T-helper 9 cell (primary cell): ENCODE measurements around the gene ST3GAL4.
A peak's percentile ranks its signal among the peaks of the same experiment; 100 is the strongest.
"Not testable (repeated sequence)": the region's sequence is repeated elsewhere in the genome, so short reads cannot be mapped to it uniquely, and the experiment has no call there.

Source experiments
- DNase-seq: peaks from one replicate; pipeline ENCODE4 v3.0.0-alpha.2; 2020
- total RNA-seq, 2 donors: gene quantifications; one replicate each; lab custom pipeline; 2026; lab: John Stamatoyannopoulos, UW

Gene ST3GAL4, protein sequence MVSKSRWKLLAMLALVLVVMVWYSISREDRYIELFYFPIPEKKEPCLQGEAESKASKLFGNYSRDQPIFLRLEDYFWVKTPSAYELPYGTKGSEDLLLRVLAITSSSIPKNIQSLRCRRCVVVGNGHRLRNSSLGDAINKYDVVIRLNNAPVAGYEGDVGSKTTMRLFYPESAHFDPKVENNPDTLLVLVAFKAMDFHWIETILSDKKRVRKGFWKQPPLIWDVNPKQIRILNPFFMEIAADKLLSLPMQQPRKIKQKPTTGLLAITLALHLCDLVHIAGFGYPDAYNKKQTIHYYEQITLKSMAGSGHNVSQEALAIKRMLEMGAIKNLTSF
- 3.6 to 4.3 reads per million in 2 donors for total RNA-seq

DNA sequence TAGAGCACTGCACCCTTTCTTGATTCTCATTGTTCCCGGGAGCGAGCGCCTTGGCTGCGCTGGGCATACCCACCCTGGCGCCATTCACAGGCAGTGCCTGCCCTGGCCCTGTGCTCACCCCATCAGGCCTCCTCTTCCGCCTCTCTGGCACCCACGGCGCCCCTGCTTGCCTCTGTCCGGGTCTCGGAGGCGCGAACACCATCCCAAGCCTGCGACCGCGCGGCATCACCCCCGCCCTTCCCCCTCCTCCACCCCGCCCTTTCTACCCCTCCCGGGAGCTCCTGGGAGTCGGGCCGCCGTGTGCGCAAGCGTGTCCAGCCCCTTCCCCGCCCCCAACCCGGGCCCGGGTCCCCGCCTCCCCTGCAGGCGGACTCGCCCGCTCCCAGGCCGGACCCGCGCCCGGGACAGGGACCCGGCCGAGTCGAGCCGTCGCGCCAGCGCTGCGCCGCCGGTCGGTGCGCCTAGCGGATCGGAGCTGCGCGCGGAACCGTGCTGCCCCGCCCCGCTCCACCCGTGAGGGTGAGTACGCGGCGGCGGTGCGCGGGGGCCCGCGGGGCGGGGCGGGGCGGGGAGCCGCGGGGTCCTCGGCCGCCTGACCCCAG lies at the start of gene ST3GAL4:
ST3GAL4 (plus strand) TSS at position 363 of the 602 bp plus-strand sequence. CDS start 50,470 bp downstream, outside the sequence.
- DNase-seq: peak; percentile 35

DNA sequence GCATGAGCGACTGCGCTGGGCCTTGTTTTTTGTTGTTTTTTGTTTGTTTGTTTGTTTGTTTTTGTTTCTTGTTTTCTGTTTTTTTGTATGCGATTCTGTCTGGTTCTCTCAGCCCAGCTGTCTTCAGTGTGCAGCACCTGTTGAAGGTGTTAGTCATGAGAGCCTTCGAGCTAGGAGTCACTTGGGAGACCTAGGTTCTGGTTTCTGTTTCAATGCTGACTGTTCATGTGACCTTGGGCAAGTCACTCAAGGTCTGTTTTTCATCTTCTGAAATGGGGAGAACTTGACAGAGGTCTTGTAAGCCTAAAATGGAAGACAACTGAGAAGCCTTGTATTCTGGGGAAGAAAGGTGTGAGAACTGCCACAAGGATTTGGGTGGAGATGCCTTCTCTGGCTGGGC lies 49.8 kb upstream of the ST3GAL4 start:
- DNase-seq: no peak

DNA sequence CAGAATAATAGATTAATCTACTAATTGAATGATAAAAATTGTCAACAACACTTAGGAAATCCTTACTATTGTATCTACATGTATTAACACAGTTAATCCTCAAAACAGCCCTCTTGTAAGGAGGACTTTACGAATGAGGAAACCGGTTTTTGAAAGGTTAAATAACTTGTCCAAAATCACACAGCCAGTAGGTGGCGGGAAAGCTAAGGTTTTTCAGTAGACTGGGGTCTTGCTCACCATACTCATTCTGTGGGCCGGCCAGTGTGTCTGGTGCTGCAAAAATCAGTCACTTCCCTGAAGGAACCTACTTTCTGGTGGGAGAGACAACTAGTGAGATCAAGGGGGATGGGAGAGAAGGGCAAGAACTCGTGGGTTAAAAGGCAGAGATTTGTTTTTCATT lies 47.8 kb upstream of the ST3GAL4 start:
- DNase-seq: no peak

DNA sequence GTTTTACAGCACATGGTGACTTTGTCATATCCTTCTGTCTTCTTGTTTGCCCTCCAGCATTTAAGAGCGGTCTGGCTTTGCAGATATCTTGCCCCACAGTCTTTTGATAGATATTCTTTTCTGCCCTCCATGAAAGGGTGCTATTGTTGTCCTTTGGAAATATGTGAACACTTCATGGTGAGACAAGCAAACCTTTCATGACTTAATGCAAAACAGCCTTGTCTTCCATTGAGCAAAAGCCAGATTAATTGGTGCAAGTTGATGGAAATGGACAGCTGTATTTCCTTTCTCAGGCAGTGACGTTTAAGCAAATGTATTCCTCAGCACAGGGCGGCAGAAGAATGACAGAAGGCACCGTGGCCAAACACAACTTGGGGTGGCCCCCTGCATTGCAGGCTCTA lies 47.2 kb upstream of the ST3GAL4 start:
- DNase-seq: no peak

DNA sequence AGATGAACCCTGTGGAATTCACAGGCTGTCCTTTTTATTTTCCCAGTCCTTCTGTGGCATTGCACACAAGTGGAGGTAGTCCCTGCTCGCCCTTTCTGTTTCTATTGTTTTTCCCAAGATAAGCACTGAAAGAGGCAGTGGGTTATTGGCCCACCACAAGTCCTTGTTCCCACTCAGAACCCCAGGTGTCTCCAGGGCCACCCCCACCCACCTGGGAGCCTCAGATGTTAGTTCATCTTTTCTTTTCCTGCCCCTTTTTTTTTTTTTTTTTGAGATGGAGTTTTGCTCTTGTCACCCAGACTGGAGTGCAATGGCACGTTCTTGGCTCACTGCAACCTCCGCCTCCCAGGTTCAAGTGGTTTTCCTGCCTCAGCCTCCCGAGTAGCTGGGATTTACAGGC lies 46.7 kb upstream of the ST3GAL4 start:
- DNase-seq: not testable (repeated sequence)

DNA sequence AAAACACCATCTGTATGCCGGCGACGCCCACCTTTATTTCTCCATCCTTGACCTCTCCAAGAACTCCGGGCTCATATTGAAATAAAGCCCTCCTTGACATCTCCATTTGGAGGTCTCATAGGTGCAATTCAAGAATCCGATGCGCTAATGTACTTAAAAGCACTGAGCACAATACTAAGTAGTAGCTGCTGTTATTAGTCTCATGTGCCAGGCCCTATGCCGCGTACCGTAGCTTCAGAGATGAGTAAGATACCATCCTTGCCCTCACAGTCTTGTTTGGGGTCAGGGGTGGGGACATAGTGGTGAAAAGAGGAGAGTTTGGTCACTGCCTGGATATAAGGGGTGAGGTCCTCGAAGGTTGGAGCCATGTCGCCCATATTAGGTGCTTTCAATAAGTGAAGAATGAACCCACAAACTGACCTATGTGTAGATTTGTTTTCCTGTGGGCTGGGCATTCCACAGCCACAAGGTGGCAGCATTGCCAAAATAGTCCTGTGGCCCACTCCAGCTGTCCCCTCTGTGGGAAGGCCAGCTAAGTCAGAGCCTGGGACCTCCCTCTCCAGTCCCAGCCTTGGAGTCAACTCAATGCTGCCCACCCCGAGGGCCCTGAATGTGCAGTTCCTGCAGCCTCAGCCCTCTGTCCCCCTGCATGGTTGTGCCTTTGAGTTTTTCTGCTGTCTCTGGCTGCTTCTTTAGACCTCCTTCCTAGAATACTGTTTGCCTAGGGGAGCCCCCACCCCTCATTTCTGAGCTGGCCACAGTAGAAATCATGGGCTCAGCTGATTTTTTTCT lies 45.1 kb upstream of the ST3GAL4 start:
- peak; percentile 26 for DNase-seq

DNA sequence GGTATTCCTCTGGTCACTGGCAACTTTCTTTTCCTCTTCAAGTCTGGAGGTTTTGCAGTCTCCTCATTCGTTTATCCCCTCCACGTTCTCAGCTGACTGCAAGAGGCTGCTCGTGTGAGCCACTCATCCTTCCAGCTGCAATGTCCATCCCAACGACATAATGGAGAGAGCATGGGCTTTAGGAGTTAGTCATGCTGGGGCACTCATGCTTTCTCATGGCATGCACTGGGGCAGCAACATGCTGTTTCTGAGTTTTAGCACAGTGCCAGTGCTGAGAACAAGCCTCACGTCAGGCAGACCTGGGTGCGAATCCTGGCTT lies 44.5 kb upstream of the ST3GAL4 start:
- DNase-seq: no peak

DNA sequence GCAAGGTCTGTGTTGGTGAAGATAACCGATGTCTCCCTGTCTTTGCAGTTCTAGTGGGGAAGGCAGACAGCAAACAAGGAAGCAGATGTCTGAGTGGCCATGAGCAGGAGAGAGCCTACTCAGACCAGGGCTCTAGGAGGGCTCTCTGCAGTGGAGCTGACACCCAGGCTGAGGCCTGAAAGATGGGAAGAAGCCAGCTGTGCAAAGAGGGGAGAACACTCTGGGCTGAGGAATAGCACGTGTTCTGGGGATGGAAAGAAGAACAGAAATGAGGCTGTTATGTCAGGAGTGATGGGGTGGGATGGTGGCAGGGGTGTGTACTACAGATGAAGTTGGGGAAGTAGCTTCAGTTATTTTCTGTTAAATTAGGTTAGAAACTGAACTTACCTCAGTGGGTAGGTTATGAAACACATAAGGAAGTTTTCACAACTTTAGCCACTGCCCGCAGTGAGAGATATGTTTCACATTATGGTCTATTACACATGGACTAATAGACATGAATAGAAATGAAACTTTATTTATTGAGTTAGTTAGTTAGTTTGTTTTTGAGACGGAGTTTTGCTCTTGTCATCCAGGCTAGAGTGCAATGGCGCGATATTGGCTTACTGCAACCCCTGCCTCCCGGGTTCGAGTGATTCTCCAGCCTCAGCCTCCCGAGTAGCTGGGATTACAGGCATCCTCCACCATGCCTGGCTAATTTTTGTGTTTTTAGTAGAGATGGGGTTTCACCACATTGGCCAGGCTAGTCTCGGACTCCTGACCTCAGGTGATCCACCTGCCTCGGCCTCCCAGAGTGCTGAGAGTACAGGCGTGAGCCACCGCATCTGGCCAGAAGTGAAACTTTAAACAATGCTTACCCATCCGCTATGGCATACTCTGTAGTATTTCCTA lies 43.8 kb upstream of the ST3GAL4 start:
- DNase-seq: no peak

DNA sequence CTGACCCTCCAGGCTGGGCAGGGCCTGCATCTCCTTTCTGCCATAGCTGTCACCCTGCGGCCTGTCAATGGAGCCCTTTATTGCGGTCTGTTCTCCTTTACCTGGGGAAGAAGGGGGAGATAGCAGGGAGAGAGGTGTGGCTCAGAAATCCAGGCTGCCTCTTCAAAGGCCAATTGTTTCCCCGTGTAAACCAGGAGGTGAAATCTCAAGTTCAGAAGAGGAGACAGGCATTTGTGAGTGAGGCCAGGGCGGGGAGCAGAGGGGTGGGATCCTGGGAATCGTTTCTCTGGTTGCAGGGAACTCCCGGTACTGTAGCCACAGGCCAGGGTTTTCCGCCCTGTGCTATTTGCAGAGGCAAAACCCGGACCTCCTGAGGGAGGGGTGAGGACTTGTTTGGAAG lies 42.5 kb upstream of the ST3GAL4 start:
- no peak for DNase-seq

DNA sequence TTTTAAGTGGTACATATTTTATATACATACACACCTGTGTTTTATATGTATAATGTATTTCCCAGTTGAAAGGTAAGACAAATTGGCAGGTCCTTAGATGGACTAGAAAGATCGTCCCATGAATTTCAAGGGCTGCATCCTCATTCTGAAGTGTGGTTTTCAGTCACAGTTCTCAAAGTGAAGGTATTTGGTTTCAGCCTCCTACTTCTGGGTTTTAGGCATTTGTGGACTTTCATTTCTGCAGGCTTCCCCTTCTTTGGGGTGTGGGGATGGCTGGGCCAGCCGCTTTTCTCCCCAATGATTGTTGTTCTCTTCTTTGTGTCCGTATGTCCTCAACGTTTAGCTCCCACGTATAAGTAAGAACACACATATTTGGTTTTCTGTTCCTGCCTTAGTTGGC lies 41.7 kb upstream of the ST3GAL4 start:
- no peak for DNase-seq

DNA sequence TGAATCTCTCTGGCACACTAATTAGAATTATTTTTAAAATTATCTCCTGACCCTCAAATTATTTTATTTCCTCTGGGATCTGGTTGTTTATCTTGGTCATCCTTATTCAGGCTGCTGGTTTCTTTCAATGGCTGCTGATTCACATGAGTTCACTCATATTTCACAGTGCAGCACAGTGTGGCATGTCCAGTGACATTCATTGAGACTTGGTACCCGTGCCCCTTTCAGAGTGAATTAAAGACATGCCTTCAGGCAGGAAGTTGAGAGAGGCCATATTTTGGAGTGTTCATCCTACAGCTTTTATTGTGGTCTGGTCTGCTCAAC lies 38.1 kb upstream of the ST3GAL4 start:
- DNase-seq: no peak

DNA sequence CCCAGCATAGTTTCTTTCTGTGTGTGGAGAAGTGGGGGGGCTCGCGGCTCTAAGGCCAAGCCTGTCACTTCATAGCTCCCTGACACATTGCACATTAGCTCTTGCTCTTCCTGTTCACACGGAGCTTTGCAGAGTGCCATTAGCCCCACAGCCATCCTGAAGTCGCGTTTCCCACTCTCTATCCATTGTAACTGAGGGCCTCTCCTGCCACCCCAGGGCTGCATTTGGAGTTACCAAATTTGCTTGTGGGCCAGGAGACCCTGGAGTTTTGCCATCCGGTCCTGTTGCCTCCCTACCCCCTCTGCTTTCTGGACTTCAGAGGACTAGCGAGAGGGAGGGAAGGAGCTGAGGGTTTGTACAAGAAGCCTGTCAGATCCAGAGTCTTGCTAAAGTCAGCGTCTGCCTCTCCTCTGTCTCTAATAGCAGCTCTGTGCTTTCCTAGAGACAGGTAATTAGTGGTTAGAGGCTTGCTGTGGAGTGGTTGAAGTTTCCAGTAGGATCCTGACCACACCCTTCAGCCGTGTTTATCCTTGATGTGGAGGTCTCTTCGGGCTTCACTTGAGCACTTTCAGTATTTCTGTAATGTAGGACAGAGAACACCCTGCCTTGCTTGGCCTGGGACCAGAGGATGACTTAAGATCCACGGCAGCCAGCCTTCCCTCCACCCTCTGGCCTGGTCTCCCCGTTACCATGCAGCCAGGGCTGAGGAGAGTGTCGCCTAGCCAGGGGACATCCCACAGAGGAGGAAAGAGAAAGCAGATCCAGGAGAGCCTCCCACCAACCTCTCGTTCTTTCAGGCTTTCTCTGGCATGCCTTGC lies 37.5 kb upstream of the ST3GAL4 start:
- DNase-seq: no peak

DNA sequence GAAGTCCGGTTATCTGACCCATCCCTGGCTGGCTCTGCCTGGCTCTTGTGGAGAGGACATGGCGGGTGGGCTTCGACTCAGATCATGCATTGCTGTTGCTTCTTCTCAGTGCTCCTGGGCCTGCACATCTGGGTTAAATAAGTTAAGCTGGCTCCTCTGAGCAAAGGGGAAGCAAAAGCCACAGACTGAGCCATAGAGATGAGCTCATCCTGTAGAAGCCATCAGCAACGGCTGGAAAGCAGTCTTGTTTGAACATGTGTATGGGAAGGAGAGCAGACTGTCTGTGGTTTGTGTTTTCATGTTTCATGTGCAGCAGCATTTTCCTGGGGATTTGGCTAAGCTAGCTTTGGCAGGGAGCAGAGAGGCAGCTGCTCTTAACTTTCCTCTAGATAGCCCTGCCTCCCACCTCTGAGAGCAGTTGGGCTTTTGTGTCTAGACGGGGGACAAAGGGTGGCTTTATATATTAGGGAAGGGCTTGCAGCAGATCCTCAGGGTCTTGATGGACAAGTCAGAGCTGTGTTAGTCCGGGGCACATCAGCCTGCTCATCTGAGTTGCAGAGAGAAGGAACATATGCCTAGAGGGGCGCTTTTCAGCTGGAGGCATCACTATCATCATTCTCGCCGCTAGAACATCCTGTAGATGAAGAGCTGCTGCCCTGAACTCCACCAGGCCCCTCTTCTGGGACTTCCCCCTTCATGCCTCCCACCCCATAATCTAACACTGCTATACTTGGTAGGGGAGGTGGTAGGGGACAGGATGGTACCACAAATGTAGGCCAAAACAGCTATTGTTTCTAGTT lies 36.7 kb upstream of the ST3GAL4 start:
- no peak for DNase-seq

DNA sequence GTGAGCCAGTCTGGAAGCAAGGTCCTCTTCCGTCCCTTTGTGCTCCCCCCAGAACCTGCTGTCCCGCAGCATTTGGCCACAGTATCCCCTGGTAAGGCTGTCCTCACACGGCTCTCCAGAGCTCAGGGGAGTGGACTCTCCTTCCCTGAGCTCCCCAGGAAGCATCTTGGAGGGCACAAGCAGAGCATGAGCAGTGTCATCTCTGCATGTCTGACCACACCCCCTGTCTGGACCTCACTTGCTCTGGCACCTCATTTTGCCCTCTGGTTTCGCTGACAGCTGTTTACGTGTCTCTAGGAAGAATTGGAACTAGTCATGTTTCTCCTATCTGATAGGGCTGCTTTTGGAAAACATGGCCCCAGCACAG lies 36.1 kb upstream of the ST3GAL4 start:
- DNase-seq: no peak

DNA sequence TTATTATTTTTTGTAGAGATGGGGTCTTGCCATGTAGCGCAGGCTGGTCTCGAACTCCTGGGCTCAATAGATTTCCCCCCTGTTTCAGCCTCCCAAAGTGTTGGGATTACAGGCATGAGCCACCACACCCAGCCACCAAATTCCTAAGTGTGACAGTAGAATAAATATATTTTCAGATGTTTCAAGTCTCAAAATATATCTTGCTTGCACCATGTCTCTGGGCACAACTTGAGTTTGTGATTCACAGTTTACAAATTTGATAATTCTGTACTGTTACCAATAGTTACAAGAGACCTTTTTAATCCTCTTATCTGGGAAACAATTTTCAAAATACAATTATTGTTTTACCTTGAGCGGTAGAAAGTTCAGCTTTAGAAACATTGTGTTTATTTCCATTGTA lies 32.5 kb upstream of the ST3GAL4 start:
- DNase-seq: no peak

DNA sequence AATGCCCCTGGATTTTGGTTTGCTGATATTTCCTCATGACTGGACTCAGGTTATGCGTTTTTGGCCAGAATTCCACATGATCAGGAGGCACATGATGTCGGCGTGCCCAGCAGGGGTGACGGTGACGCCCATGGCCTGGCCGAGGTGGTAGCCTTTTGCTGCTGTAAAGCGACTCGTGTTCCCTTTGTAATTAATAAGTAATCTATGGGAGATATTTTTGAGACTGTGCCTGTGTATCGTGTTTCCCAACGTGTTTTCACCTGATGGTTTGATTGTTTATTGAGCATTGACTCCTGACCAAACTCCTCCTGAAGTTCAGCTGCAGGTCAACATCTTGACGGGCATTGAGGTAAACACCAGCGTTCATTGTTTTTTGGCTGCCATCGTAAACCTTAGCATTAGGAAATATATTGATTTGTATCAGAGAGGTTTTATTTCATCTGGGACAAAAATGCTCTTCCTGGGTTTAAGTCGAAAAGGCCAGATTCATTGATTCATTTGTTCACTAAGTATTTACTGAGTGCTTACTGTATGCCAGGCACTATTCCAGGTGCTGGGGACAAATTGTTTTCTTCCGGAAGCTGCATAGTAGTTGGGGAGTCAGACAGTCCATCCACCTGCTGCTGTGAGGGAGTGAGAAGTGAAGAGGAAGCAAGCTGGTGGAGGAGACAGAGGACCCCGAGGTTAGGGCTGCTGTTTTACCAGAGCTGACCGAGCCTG lies 28.0 kb upstream of the ST3GAL4 start:
- DNase-seq: no peak

DNA sequence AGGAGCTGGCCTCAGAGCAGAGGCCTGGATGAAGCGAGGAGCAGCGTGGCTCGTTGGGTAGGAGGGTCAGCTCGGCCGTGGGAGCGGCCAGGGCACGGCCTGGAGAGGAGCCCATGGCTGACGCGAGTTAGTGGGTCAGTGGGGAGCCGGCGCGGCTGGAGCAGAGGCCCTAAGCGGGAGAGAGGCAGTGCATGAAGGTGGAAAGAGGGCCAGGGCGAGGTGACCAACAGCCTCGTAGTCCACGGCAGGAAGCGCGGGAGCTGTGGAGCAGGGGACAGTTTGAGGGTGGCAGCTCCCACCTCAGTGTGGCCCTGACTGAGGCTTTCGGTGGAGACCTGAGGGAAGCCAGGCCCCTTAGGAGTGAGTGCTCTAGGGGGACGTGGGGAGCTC lies 27.5 kb upstream of the ST3GAL4 start:
- no peak for DNase-seq

DNA sequence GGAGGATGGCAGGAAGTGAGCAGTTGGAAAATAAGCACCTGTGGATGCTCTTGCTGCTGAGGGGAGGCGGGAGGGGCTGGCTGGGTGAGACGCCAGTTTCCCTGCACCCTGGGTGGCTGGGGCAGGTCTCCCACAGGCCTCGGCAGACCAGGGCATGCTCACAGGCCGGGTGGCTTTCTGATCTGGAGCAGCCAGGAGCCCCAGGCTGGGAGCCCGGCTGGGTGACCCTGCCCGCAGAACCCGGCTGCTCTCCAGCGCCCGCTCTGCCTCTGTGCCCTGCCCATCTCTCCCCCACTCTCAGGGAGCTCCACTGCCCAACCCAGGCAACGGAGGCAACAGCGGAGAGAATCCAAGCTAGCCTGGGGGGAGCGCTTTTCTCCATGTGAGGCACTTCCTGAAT lies 27.0 kb upstream of the ST3GAL4 start:
- DNase-seq: no peak

DNA sequence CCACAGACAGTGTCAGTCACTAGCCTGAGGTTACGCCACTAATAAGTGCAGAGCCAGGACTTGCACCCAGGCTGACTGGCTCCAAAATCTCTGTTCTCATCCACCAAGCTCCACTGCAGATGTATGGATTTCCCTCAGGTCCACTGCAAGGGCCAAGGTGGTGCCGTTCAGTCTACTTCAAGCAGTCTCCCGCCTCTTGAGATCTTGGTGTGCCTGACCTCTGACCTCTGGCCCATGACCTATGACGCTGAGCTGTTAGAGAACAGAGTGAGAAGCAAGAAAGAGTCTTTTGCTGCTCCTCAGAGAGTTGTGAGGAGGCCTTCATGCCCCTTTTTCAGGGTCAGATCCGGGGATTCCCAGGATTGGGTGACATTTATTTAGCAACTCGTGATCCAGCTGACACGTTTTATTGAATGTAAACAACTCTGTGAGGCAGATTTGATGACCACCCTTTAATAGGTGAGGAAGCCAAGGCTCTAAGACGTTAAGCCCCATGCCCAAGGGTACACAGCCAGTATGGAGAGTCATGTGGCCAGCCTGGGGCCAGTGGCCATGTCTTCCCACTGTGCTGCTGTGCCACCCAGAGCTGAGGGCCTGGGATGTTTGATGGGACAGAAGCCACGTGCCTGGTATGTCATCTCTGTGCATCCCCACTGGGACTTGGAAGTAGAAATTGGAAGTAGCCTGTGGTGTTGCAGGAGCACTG lies 26.4 kb upstream of the ST3GAL4 start:
- no peak for DNase-seq

DNA sequence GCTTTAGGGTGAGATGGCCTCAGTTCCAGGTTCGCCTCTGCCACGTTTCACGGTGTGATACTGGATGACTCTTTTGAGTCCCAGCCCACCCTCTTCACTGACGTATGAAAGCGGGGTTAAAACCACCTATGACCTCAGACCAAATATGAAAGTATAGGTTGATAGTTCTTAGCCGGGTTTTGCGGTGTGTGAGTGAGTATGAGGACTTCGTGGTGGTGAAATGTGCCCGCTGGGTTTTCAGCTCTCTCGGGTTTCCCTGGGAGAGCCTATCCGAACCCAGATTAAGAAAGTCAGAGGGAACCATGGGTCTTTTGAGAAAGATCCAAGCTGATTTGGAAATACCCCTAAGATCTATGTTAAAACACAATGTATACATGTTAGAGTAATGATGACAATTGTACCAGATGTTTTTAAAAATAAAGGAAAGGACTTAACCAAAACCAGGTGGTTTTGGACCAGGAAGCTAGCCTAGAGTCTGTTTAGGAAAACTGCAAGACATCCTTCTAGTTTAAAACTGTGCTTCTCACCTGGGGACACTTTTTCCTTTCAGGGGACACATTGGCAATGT lies 25.8 kb upstream of the ST3GAL4 start:
- DNase-seq: no peak
